Astrocyte (in vitro differentiated cells and primary cell): ENCODE measurements around the gene ADAD1.

Experiments
- CTCF ChIP-seq: IDR thresholded peaks from 2 replicates; pipeline ENCODE4 v1.5.1; 2011; ENCODE audit warnings: low read depth, mild to moderate bottlenecking, inconsistent platforms, low read length, moderate library complexity; ENCODE audit not compliant: insufficient read depth
- EZH2 ChIP-seq: IDR thresholded peaks from 2 replicates; pipeline ENCODE4 v1.6.1; 2012; ENCODE audit warnings: mild to moderate bottlenecking, low read length, inconsistent platforms; ENCODE audit not compliant: insufficient read depth

GRCh38 chr4:122476745-122477144 is 97.9 kb downstream of the ADAD1 start:
- TF ChIP-seq EZH2 (no peak), CTCF (no peak)
